Panc1 (cell line): ENCODE measurements around the gene FCHSD2. TPM values are rescaled to one million over a fixed set of nuclear protein-coding genes. Genes with fewer than 3 reads are reported as not detected.
A peak's percentile ranks its signal among the peaks of the same experiment; 100 is the strongest.

Experiments used
- ATAC-seq: fragments of 200-7000 bp; cut with Tn5 transposase; 2 replicates; pipeline ENCODE4 v1.9.1; 2020; ENCODE audit warnings: mild to moderate bottlenecking, moderate library complexity
- BruUV-seq: library from RNA; stranded (reverse); fragments of 400-500 nt; replicated peaks from 2 replicates; lab custom pipeline; 2021; lab: Mats Ljungman, UMichigan
- CTCF ChIA-PET: fragments of 300-600 bp; sonication (Branson Sonifier 250); formaldehyde crosslinking; loops from one replicate; lab custom pipeline; 2022; ENCODE audit warnings: antibody characterized with exemption; lab: Charles Lee
- POLR2A ChIA-PET: fragments of 300-600 bp; sonication (Branson Sonifier 250); formaldehyde crosslinking; loops from one replicate; lab custom pipeline; 2022; ENCODE audit warnings: antibody characterized with exemption; lab: Charles Lee
- DNase-seq: peaks from one replicate; pipeline ENCODE4 v3.0.0-alpha.2; 2010; ENCODE audit warnings: low read depth, low spot score
- H3K27ac ChIP-seq: 2 replicates; pipeline ENCODE4 v1.5.1; 2011; ENCODE audit warnings: mild to moderate bottlenecking, low read length, inconsistent platforms
- H3K27me3 ChIP-seq: fragments of 200-500 bp; sonication (Bioruptor generic); 2 replicates; pipeline ENCODE4 v1.6.0; 2014; ENCODE audit warnings: low read length, inconsistent platforms; ENCODE audit not compliant: control insufficient read depth, insufficient read depth
- H3K36me3 ChIP-seq: fragments of 200-500 bp; sonication (Bioruptor generic); 2 replicates; pipeline ENCODE4 v1.5.1; 2014; ENCODE audit warnings: inconsistent platforms, mild to moderate bottlenecking, low read length, moderate library complexity; ENCODE audit not compliant: control insufficient read depth, insufficient read depth
- H3K4me1 ChIP-seq: 2 replicates; pipeline ENCODE4 v1.5.1; 2011; ENCODE audit warnings: inconsistent platforms, mild to moderate bottlenecking, low read length, moderate library complexity; ENCODE audit not compliant: control insufficient read depth, insufficient read depth
- H3K4me3 ChIP-seq, 2 experiments: 2 replicates each; pipeline ENCODE4 v1.5.1; 2011 to 2012; ENCODE audit warnings: low read depth in 2 of 2, low read length in 2 of 2, mild to moderate bottlenecking in 2 of 2, inconsistent platforms in 1 of 2, moderate library complexity in 1 of 2
- H3K9me3 ChIP-seq: fragments of 200-500 bp; sonication (Bioruptor generic); 2 replicates; pipeline ENCODE4 v1.5.1; 2014; ENCODE audit warnings: low read depth, mild to moderate bottlenecking, inconsistent platforms, low read length, moderate library complexity; ENCODE audit not compliant: control insufficient read depth, insufficient read depth
- POLR2AphosphoS5 ChIP-seq: IDR thresholded peaks from 2 replicates; pipeline ENCODE4 v1.6.1; 2012; ENCODE audit warnings: mild to moderate bottlenecking, low read depth, low read length, moderate library complexity
- SIN3A ChIP-seq: IDR thresholded peaks from 2 replicates; pipeline ENCODE4 v1.6.1; 2012; ENCODE audit warnings: low read depth, mild to moderate bottlenecking, low read length, moderate library complexity, borderline replicate concordance; ENCODE audit not compliant: insufficient read depth
- TCF7L2 ChIP-seq: IDR thresholded peaks from 2 replicates; pipeline ENCODE4 v1.6.1; 2011; ENCODE audit warnings: mild to moderate bottlenecking, low read depth, low read length, inconsistent platforms
- in situ Hi-C: cut with HindIII; loops from 2 replicates; pipeline ENCODE4 v1.10.0; 2016; ENCODE audit warnings: low sequenced_read_pairs, low pct_unique_long_range_greater_than_20kb
- intact Hi-C: fragments of 100-400 bp; cut with micrococcal nuclease; formaldehyde crosslinking; loops from one replicate; pipeline ENCODE4 v1.10.0; 2022; ENCODE audit not compliant: unreplicated experiment
- total RNA-seq: library from RNA; stranded (reverse); gene quantifications from one replicate; pipeline ENCODE4 v1.2.1, GENCODE V29; 2021; ENCODE audit not compliant: unreplicated experiment
- TF ChIP-seq, protein P1 (sequence below): fragments of 450-650 bp; IDR thresholded peaks from 2 replicates; pipeline ENCODE4 v1.5.1; 2017; ENCODE audit warnings: mild to moderate bottlenecking
- TF ChIP-seq, protein P2 (sequence below), 2 experiments: IDR thresholded peaks; 2 replicates each; pipeline ENCODE4 v1.6.1; 2011 to 2012; ENCODE audit warnings: low read depth in 2 of 2, control low read depth in 1 of 2, low read length in 1 of 2, mild to moderate bottlenecking in 1 of 2, moderate library complexity in 1 of 2; ENCODE audit not compliant: insufficient read depth in 1 of 2

The FCHSD2 gene
- total RNA-seq, 1 experiment from 2014 or later: 31.8 TPM

DNA sequence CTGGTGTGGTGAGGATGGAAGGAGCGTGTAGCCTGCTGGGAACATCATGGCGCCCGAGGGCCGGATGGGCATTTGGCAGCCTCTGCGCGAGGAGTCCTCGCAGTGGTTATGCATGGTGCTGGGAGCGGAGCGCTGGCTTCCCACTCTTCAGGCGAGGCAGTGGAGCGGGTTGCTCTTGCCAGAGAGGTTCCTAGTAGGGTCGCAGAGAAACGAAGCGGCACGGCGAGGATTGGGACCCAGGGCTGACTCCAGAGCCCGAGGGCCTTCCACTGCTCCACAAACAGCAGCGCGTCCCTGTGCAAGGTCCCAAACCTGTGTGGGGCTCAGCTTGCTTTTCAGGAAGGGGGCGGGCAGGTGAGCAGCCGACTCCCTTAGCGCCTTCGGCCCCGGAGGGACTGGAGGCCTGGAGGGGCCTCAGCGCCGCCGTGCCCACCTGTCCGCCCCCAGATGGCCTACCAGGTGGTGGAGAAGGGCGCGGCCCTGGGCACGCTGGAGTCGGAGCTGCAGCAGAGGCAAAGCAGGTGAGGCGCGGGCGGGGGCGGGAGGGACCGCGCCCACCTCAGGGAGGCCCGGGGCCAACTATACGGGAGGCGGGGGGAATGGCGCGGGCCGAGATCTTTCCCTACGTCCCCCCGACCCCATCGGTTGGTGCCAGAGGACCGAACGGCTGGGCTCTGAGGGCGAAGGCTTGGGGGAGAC, 320.7 kb downstream of the FCHSD2 start:
- peak overlapping the region; percentile 57 to 69 for H3K4me3 ChIP-seq
- ATAC-seq (peak; percentile 8), DNase-seq (no peak)
- ChIA-PET POLR2A (interaction anchor here (0.6 kb wide), 1 partner anchor 486 kb away, joined by 3 read pairs; no protein-coding TSS in a partner anchor), CTCF (interaction anchor here (0.6 kb wide), 1 partner anchor 572 kb away, joined by 3 read pairs; no protein-coding TSS in a partner anchor)
- H3K27me3 ChIP-seq: no peaks in the 10 kb centered on the region
- peak overlapping the region; percentile 87 for H3K27ac ChIP-seq
- in situ Hi-C loops (no loop called here), intact Hi-C loops (no loop called here)
- TF ChIP-seq TCF7L2 (no peak), POLR2AphosphoS5 (no peak), SIN3A (no peak)
- TF ChIP-seq, protein P1, sequence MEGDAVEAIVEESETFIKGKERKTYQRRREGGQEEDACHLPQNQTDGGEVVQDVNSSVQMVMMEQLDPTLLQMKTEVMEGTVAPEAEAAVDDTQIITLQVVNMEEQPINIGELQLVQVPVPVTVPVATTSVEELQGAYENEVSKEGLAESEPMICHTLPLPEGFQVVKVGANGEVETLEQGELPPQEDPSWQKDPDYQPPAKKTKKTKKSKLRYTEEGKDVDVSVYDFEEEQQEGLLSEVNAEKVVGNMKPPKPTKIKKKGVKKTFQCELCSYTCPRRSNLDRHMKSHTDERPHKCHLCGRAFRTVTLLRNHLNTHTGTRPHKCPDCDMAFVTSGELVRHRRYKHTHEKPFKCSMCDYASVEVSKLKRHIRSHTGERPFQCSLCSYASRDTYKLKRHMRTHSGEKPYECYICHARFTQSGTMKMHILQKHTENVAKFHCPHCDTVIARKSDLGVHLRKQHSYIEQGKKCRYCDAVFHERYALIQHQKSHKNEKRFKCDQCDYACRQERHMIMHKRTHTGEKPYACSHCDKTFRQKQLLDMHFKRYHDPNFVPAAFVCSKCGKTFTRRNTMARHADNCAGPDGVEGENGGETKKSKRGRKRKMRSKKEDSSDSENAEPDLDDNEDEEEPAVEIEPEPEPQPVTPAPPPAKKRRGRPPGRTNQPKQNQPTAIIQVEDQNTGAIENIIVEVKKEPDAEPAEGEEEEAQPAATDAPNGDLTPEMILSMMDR: no peak
- TF ChIP-seq, protein P2, sequence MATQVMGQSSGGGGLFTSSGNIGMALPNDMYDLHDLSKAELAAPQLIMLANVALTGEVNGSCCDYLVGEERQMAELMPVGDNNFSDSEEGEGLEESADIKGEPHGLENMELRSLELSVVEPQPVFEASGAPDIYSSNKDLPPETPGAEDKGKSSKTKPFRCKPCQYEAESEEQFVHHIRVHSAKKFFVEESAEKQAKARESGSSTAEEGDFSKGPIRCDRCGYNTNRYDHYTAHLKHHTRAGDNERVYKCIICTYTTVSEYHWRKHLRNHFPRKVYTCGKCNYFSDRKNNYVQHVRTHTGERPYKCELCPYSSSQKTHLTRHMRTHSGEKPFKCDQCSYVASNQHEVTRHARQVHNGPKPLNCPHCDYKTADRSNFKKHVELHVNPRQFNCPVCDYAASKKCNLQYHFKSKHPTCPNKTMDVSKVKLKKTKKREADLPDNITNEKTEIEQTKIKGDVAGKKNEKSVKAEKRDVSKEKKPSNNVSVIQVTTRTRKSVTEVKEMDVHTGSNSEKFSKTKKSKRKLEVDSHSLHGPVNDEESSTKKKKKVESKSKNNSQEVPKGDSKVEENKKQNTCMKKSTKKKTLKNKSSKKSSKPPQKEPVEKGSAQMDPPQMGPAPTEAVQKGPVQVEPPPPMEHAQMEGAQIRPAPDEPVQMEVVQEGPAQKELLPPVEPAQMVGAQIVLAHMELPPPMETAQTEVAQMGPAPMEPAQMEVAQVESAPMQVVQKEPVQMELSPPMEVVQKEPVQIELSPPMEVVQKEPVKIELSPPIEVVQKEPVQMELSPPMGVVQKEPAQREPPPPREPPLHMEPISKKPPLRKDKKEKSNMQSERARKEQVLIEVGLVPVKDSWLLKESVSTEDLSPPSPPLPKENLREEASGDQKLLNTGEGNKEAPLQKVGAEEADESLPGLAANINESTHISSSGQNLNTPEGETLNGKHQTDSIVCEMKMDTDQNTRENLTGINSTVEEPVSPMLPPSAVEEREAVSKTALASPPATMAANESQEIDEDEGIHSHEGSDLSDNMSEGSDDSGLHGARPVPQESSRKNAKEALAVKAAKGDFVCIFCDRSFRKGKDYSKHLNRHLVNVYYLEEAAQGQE (IDR thresholded peaks at IDR 0.05; ENCODE audit: insufficient read depth in 1 of 2, low read depth in 2 of 2, low read length in 1 of 2): no peak
- peaks cover 5% of the 10 kb centered on the region for H3K4me1 ChIP-seq
- H3K36me3 ChIP-seq: no peaks in the 10 kb centered on the region
- BruUV-seq: no TSS peak
- H3K9me3 ChIP-seq: no peaks in the 10 kb centered on the region

DNA sequence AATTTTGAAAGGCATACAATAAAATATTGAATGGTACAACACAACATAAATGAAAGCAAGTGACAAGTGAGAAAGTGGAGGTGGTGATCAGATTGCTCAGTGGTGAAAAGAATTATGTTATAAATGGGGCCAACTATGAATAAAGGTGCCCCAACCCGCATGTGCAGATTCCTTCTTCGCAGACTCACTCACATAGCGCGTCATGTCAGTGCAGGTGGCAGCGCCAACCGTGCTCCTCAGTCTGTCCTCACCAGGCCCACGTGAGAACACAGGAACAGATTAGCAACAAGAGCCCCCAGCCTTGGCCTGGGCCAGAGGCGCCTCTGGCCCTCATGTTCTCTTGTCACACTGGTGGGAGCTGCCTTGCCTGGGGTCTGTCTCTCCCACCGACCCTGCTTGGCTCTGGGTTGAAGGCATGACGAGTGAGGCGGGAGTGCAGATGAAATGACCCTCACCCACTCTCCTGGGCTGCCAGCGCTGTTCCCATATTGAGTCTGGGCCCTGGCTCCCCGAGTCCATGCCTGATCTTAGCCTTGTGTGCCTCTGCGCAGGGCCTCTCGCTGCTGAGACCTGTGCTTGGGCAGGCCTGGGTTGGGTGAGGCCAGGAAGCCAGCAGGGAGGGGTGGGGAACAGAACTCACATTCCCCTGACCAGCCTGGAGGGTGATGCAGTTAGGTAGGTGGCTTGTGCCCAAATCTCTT, 321.5 kb downstream of the FCHSD2 start:
- H3K27ac ChIP-seq: no peak overlapping the region
- CTCF ChIA-PET: interaction anchor here (0.6 kb wide), 1 partner anchor 573 kb away, joined by 3 read pairs; no protein-coding TSS in a partner anchor
- ATAC-seq: no peak
- intact Hi-C loops (no loop called here), in situ Hi-C loops (no loop called here)
- DNase-seq: no peak
- no peak overlapping the region for H3K4me3 ChIP-seq
- POLR2A ChIA-PET: interaction anchor here (0.6 kb wide), 1 partner anchor 487 kb away, joined by 3 read pairs; no protein-coding TSS in a partner anchor
- BruUV-seq: TSS peak; percentile 38
- TF ChIP-seq SIN3A (no peak), TCF7L2 (no peak), POLR2AphosphoS5 (no peak)
- TF ChIP-seq, protein P2 (IDR thresholded peaks at IDR 0.05; ENCODE audit: insufficient read depth in 1 of 2, low read depth in 2 of 2, low read length in 1 of 2): no peak
- TF ChIP-seq, protein P1: no peak
- H3K36me3 ChIP-seq: no peaks in the 10 kb centered on the region
- no peaks in the 10 kb centered on the region for H3K9me3 ChIP-seq
- peaks cover 8% of the 10 kb centered on the region for H3K4me1 ChIP-seq
- H3K27me3 ChIP-seq: no peaks in the 10 kb centered on the region
